ENCODE measurements around the gene PRKCI.
"Not testable (repeated sequence)": the region's sequence is repeated elsewhere in the genome, so short reads cannot be mapped to it uniquely, and the experiment has no call there.

PRKCI gene

DNA sequence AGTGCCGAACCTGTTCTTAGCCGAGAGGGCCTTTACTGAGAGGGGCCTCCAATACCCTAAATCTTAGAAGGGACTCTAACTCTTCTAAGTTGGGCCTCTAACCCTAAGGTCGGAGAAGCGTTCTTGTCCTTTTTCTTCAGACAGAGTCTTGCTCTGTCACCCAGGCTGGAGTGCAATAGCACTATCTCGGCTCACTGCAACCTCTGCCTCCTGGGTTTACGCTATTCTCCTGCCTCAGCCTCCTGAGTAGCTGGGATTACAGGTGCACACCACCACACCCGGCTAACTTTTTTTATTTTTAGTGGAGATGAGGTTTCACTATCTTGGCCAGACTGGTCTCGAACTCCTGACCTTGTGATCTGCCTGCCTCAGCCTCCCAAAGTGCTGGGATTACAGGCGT, 120.0 kb downstream of the PRKCI start:
- DNase-seq (ENCODE audit: low read depth in 2 of 2): not testable (repeated sequence)

DNA sequence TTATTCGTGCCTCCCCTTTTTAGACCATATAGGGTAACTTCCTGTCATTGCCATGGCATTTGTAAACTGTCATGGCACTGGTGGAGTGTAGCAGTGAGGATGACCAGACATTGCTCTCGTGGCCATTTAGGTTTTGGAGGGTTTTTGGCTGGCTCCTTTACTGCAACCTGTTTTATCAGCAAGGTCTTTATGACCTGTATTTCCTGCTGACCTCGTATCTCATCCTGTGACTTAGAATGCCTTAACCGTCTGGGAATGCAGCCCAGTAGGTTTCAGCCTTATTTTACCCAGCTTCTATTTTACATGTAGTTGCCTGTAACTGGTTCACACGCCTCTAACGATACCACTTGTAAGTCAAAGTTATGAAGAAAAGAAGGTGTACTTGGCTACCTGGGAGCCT, 121.6 kb downstream of the PRKCI start:
- not testable (repeated sequence) for DNase-seq (ENCODE audit: low read depth in 2 of 2)

DNA sequence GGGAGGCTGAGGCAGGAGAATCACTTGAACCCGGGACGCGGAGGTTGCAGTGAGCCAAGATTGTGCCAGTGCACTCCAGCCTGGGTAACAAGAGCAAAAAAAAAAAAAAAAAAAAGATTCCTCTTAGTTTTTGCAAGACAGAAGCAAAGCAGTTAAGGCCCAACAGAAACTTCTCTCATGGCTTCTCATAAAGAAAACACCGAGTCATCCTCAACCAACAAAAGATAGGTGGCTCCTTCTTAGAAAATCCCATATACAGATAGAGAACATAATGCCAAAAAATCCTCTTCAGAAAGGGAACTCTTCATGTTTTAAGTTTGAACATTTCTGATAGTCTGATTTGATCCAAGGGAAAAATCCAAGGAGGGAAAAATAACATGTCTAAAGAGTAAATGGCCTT, 122.7 kb downstream of the PRKCI start:
- DNase-seq (ENCODE audit: low read depth in 2 of 2): no peak

DNA sequence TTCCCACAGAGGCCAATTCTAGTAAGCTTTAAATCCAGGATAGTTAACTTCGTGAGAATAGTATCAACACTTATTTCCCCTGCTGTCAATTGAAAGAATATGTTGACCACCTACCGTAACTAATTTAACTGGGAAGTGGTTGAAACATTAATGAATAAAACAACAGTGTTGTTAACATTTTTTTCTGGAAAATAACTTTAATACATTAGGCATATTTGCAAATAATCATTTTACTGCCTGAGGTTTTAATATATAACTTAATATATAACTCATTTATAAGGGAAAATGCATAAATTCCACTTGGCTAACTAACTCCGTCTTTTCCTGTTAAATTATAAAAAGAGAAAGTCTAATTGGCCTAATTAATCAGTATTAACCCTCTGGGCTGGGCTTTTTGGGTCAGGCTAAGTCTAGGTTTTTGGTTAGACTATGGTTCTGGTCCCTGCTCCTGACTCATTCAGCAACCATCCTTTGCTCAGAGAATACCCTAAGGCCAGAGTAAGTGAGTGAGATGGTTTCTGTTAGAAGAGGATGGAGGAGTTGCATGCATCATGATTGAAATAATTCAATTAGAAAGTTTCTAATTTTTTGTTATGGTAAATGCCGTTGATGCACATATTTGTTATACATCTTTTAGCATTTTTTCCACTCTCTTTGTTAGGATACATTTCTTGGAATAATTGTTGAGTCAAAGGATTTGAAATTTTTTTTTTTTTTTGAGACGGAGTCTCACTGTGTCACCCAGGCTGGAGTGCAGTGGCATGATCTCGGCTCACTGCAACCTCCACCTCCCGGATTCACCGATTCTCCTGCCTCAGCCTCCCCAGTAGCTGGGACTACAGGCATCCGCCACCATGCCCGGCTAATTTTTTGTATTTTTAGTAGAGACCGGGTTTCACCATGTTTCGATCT, 124.5 kb downstream of the PRKCI start:
- DNase-seq (ENCODE audit: low read depth in 2 of 2): no peak

DNA sequence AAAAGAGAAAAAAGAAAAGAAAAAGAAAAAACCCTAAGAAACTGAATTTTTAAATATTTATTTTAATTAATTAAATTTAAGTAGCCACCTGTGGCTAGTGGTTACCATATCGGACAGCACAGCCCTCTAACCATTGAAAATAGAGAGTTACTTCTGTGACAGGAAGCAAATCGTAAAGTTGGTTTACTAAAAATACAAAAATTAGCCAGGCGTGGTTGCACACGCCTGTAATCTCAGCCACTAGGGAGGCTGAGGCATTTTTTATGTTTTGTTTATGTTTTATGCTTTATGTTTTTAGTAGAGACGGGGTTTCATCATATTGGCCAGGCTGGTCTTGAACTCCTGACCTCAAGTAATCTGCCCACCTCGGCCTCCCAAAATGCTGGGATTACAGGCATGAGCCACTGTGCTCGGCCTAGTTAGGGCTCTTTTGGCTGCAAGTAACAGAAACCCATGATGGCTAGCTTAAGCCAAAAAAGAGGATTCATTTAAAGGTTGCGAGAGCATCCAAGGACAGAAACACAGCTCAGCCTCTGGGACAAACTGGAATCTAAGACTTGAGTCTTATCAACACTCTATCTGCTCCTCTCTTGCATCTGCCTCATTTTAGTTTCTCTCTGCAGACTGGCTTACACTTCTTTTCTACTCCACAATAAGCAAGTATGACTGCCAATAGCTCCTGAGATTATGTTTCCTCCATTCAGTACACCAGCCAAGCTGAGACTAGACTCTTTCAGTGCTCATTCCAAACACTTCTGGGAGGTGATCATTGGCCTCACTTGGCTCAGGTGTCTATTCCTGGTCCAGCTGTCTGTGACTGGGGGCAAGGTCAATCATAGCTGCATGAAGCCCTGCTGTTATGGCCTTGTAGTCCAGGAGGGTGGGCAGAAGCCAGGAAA, 128.5 kb downstream of the PRKCI start:
- DNase-seq (ENCODE audit: low read depth in 2 of 2): no peak

DNA sequence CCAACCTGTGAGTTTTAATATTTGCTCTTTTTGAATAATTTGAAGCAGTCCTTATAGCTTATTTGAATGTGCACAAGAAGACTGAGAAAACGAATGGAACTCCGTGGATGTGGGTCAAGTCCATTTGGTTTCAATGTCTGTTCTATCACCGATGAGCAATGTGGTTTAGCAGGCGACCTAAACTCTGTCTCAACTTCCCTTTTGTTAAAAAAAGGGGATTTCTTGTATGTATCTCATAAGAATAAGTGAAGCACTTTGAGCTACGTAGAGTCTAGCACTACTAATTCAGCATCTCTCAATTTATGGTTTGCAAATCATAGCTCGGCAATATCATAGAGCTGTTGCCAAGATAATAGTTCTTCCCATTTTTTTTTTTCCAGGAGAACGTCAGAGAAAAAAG, 130.7 kb downstream of the PRKCI start:
- DNase-seq (ENCODE audit: low read depth in 2 of 2): no peak

DNA sequence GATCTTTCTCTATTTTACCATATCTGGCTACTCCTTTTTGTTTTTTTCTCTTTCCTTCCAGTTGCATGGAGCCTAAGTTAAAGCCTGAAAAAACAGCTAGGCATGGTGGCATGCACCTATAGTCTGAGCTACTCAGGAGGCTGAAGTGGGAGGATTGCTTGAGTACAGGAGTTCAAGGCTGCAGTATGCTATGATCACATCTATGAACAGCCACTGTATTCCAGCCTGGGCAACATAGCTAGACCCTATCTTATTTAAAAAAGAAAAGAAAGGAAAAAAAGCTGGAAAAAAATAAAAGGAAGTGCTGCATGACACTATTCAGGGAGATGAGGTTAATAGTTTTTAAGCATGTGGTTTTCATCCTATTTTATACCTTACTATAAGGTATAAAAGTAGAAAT, 131.3 kb downstream of the PRKCI start:
- no peak for DNase-seq (ENCODE audit: low read depth in 2 of 2)

DNA sequence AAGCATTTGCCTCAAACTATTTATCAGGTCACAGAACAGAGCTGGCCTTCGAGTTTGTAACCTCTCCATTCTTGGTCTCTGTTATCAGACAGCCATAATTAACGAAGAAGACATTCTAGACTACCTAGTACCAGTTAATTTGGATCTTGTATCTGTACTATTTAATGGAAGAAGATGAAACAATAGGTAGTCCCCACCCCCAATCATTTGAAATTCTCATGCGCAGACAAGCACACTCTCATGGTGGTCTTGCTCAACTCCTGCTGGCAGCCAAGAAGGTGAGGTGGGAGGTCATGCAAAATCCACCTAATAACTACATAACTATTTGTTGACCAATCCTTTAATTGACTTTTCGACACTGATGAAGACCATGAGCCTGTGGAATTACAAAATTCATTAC, 132.5 kb downstream of the PRKCI start:
- DNase-seq (ENCODE audit: low read depth in 2 of 2): no peak
